ENCODE measurements around the gene LRRN3. TPM values are rescaled to one million over a fixed set of nuclear protein-coding genes. Genes with fewer than 3 reads are reported as not detected.
A peak's percentile ranks its signal among the peaks of the same experiment; 100 is the strongest.

The LRRN3 gene
- total RNA-seq: 100 to 1,000 TPM in 1 of 9 donors, 10 to 100 TPM in 8; 10.7 to 109 (median 59.9) TPM
- 10 to 100 TPM; 21.1 to 59.6 (median 21.2) TPM for polyA plus RNA-seq
- long read RNA-seq, donor 1, transcript LRRN3-201 (3 exons, 3,099 nt): major isoform, 7 of 13 reads
- long read RNA-seq, donor 1, transcript LRRN3-203 (2 exons, 3,513 nt): minor isoform, 5 of 13 reads
- long read RNA-seq, donor 1, partial matches to known transcripts: 0 of 13 reads
- long read RNA-seq, donor 1, other reads (novel, unspliced or antisense): 0 of 13 reads
- long read RNA-seq, donor 2, transcript LRRN3-203 (2 exons, 3,513 nt): major isoform, 9 of 14 reads
- long read RNA-seq, donor 2, partial matches to known transcripts: 0 of 14 reads
- long read RNA-seq, donor 2, other reads (novel, unspliced or antisense): 0 of 14 reads
- long read RNA-seq, donor 3, transcript LRRN3-203 (2 exons, 3,513 nt): major isoform, 10 of 15 reads
- long read RNA-seq, donor 3, partial matches to known transcripts: 0 of 15 reads
- long read RNA-seq, donor 3, other reads (novel, unspliced or antisense): 0 of 15 reads
- long read RNA-seq, donor 4, transcript LRRN3-203 (2 exons, 3,513 nt): major isoform, 27 of 73 reads
- long read RNA-seq, donor 4, transcript LRRN3-204 (4 exons, 3,725 nt): minor isoform, 8 of 73 reads
- long read RNA-seq, donor 4, transcript LRRN3-201 (3 exons, 3,099 nt): minor isoform, 24 of 73 reads
- long read RNA-seq, donor 4, partial matches to known transcripts: 2 of 73 reads
- long read RNA-seq, donor 4, other reads (novel, unspliced or antisense): 12 of 73 reads
- long read RNA-seq, donor 5, transcript LRRN3-201 (3 exons, 3,099 nt): major isoform, 30 of 69 reads
- long read RNA-seq, donor 5, transcript LRRN3-204 (4 exons, 3,725 nt): minor isoform, 7 of 69 reads
- long read RNA-seq, donor 5, transcript LRRN3-203 (2 exons, 3,513 nt): minor isoform, 23 of 69 reads
- long read RNA-seq, donor 5, partial matches to known transcripts: 7 of 69 reads
- long read RNA-seq, donor 5, other reads (novel, unspliced or antisense): 2 of 69 reads
- long read RNA-seq, donor 6, transcript LRRN3-203 (2 exons, 3,513 nt): major isoform, 20 of 47 reads
- long read RNA-seq, donor 6, transcript LRRN3-201 (3 exons, 3,099 nt): minor isoform, 17 of 47 reads
- long read RNA-seq, donor 6, partial matches to known transcripts: 0 of 47 reads
- long read RNA-seq, donor 6, other reads (novel, unspliced or antisense): 10 of 47 reads
- long read RNA-seq, donor 7, transcript LRRN3-203 (2 exons, 3,513 nt): major isoform, 7 of 31 reads
- long read RNA-seq, donor 7, partial matches to known transcripts: 20 of 31 reads
- long read RNA-seq, donor 7, other reads (novel, unspliced or antisense): 0 of 31 reads
- long read RNA-seq, donor 8, transcript LRRN3-201 (3 exons, 3,099 nt): minor isoform, 7 of 27 reads
- long read RNA-seq, donor 8, transcript LRRN3-203 (2 exons, 3,513 nt): major isoform, 19 of 27 reads
- long read RNA-seq, donor 8, partial matches to known transcripts: 0 of 27 reads
- long read RNA-seq, donor 8, other reads (novel, unspliced or antisense): 0 of 27 reads
- long read RNA-seq, donor 9, transcript LRRN3-203 (2 exons, 3,513 nt): major isoform, 31 of 43 reads
- long read RNA-seq, donor 9, transcript LRRN3-201 (3 exons, 3,099 nt): minor isoform, 11 of 43 reads
- long read RNA-seq, donor 9, partial matches to known transcripts: 0 of 43 reads
- long read RNA-seq, donor 9, other reads (novel, unspliced or antisense): 0 of 43 reads
- long read RNA-seq, donor 10, transcript LRRN3-203 (2 exons, 3,513 nt): major isoform, 6 of 27 reads
- long read RNA-seq, donor 10, partial matches to known transcripts: 19 of 27 reads
- long read RNA-seq, donor 10, other reads (novel, unspliced or antisense): 0 of 27 reads

DNA sequence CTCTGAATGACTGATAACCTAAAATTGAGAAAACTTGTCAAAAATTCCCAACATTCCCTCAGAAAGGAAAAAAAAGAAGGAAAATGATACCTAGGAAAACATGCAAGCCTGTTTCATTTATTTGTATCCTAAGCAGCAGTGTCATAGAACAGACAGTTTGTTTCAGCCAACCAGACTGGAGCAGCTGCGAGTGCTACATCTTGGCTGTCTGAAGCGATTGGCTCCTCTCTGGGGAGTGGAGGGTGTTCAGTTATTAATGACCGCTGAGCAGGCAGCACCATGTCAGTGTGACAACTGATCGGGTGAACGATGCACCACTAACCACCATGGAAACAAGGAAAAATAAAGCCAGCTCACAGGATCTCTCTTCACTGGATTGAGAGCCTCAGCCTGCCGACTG lies at the start of gene LRRN3:
Gene LRRN3 (plus strand): TSS at position 282 of the 400 bp plus-strand sequence. CDS start 31,646 bp downstream, outside the sequence.
- H3K9me3 ChIP-seq (replicated peaks in 1 of 3): no peaks in the 10 kb centered on the region
- H3K27ac ChIP-seq: peak within 1 kb of the TSS in 3 of 5 donors; percentile 28 to 63 (median 29)
- TF ChIP-seq, protein P1, sequence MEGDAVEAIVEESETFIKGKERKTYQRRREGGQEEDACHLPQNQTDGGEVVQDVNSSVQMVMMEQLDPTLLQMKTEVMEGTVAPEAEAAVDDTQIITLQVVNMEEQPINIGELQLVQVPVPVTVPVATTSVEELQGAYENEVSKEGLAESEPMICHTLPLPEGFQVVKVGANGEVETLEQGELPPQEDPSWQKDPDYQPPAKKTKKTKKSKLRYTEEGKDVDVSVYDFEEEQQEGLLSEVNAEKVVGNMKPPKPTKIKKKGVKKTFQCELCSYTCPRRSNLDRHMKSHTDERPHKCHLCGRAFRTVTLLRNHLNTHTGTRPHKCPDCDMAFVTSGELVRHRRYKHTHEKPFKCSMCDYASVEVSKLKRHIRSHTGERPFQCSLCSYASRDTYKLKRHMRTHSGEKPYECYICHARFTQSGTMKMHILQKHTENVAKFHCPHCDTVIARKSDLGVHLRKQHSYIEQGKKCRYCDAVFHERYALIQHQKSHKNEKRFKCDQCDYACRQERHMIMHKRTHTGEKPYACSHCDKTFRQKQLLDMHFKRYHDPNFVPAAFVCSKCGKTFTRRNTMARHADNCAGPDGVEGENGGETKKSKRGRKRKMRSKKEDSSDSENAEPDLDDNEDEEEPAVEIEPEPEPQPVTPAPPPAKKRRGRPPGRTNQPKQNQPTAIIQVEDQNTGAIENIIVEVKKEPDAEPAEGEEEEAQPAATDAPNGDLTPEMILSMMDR (IDR thresholded peaks at IDR 0.05): no peak
- peak; percentile 20 to 72 for TF ChIP-seq POLR2A (IDR thresholded peaks at IDR 0.05)
- H3K4me3 ChIP-seq: peak within 1 kb of the TSS in 3 of 4 donors; percentile 34 to 68 (median 53)
- DNase-seq: peak; percentile 60 to 90 (median 74)
- peaks cover 5 to 26% of the 10 kb centered on the region in 2 donors for H3K4me1 ChIP-seq (replicated peaks in 1 of 2)
- no peaks in the 10 kb centered on the region for H3K27me3 ChIP-seq
- no peaks in the 10 kb centered on the region for H3K36me3 ChIP-seq (replicated peaks in 1 of 2)
- WGBS, 4 donors: 10 to 18% (median 14%) methylated on average over 6 of the region's 6 CpGs
- intact Hi-C loops (cut with DNase I): loop anchor here in 1 of 2 donors (5.0 kb wide), 1 partner anchor 396 kb away; no protein-coding TSS in a partner anchor

DNA sequence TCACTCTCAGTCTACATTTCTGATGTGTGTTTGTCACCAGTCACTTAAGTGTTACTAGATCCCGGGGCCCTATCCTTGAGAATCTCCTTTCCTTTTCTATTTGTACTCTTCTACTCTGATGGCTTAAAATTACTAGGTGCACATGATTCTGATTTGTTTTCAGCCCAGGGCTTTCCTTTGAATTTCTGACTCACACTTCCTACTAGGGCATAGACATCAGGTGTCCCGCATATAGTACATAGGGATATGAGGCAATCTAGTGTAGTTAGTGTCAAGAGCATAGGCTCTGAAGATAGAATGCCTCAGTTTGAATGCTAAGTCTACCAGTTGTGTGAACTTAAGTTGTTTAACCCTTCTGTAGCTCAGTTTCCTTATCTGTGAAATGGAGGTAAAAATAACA lies 49.4 kb upstream of the LRRN3 start:
- no peak for TF ChIP-seq POLR2A (IDR thresholded peaks at IDR 0.05)
- TF ChIP-seq, protein P1 (IDR thresholded peaks at IDR 0.05): no peak
- WGBS, 4 donors: 49 to 78% (median 59%) methylated on average over 2 of the region's 2 CpGs

DNA sequence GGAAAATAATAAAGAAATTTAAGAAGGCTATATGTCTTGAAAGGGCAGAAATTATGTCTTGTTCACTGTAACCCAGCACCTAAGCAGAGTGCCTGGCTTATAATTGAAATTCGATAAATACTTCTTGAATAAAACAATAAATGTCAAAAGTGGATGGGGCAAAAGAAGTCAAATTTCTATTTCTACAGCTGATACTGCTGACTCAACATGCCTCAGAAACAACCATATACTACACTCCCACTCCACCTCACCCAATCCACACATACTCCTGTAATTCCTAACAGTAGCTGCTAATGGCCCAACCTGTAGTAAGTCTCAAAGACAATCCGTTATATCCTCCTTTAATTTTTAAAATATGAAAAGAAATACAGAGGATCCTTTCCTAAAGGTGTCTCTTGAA lies 48.1 kb upstream of the LRRN3 start:
- DNase-seq: no peak
- H3K9me3 ChIP-seq (replicated peaks in 1 of 3): peaks cover 0 to 9% (median 0%) of the 10 kb centered on the region in 3 donors
- TF ChIP-seq, protein P1 (IDR thresholded peaks at IDR 0.05): no peak
- no peak for TF ChIP-seq POLR2A (IDR thresholded peaks at IDR 0.05)
- no peaks in the 10 kb centered on the region for H3K27me3 ChIP-seq
- no peaks in the 10 kb centered on the region for H3K36me3 ChIP-seq (replicated peaks in 1 of 2)
- intact Hi-C loops (cut with DNase I): no loop called here
- peaks cover 0 to 11% of the 10 kb centered on the region in 2 donors for H3K4me1 ChIP-seq (replicated peaks in 1 of 2)
- no peak overlapping the region for H3K4me3 ChIP-seq
- H3K27ac ChIP-seq: no peak overlapping the region
- 94 to 97% (median 95%) methylated on average over 2 of the region's 2 CpGs for WGBS, 4 donors

More for the DNA sequence above, 49.4 kb upstream of the LRRN3 start:
- Histone ChIP-seq H3K4me1 (replicated peaks in 1 of 2) (peaks cover 0 to 20% of the 10 kb centered on the region in 2 donors), H3K27ac (peak overlapping the region in 2 of 5 donors; percentile 11 to 52), H3K4me3 (no peak overlapping the region), H3K36me3 (replicated peaks in 1 of 2) (no peaks in the 10 kb centered on the region), H3K27me3 (no peaks in the 10 kb centered on the region), H3K9me3 (replicated peaks in 1 of 3) (peaks cover 0 to 9% (median 0%) of the 10 kb centered on the region in 3 donors)
- intact Hi-C loops (cut with DNase I): no loop called here
- DNase-seq: peak in 1 of 7 donors; percentile 2
